ENCODE results near the gene DUS2.
"Not testable (repeated sequence)": the region's sequence is repeated elsewhere in the genome, so short reads cannot be mapped to it uniquely, and the experiment has no call there.

- not testable (repeated sequence) for TF ChIP-seq CTCF (conservative IDR thresholded peaks at IDR 0.05 in 1 of 2, IDR thresholded peaks at IDR 0.05 in 1 of 2; ENCODE audit: extremely low read depth in 1 of 2, insufficient read depth in 1 of 2, low read depth in 1 of 2, low read length in 2 of 2); EZH2 (IDR thresholded peaks at IDR 0.05; ENCODE audit: borderline replicate concordance, low read length)
These were observed 87.5 kb downstream of the DUS2 start for GRCh38 chr16:68110611-68111010.

Data from mammary epithelial cell (primary cell).